Keratinocyte (primary cell): Measurements from ENCODE around the gene DSCAM. TPM values are rescaled to one million over a fixed set of nuclear protein-coding genes. Genes with fewer than 3 reads are reported as not detected.

Experiments used
- DNase-seq: peaks from one replicate; pipeline ENCODE4 v3.0.0-alpha.2; 2011; ENCODE audit warnings: low read depth, missing footprints, low spot score
- FAIRE-seq: peaks from 2 replicates; lab custom pipeline; 2011; peaks lifted over from hg19 to GRCh38; lab: Jason Lieb, UNC
- H2AFZ ChIP-seq: 2 replicates; pipeline ENCODE4 v1.6.0; 2012; ENCODE audit warnings: low read length, control low read depth, inconsistent platforms; ENCODE audit not compliant: control insufficient read depth
- H3K27ac ChIP-seq: 2 replicates; pipeline ENCODE4 v1.5.1; 2011; ENCODE audit warnings: low read length; ENCODE audit not compliant: control insufficient read depth, insufficient read depth
- H3K27me3 ChIP-seq: 3 replicates; pipeline ENCODE4 v1.6.0; 2011; ENCODE audit warnings: low read length; ENCODE audit not compliant: control insufficient read depth, insufficient read depth; ENCODE audit errors: extremely low read depth
- H3K36me3 ChIP-seq, 2 experiments: 2 replicates in 1 of 2; 3 replicates in 1 of 2; pipeline ENCODE4 v1.5.1; 2011; ENCODE audit warnings: low read length in 2 of 2, mild to moderate bottlenecking in 1 of 2; ENCODE audit not compliant: control insufficient read depth in 2 of 2, insufficient read depth in 2 of 2; ENCODE audit errors: extremely low read depth in 1 of 2
- H3K4me1 ChIP-seq: 3 replicates; pipeline ENCODE4 v1.5.1; 2011; ENCODE audit warnings: low read length; ENCODE audit not compliant: control insufficient read depth, insufficient read depth; ENCODE audit errors: extremely low read depth
- H3K4me2 ChIP-seq: 3 replicates; pipeline ENCODE4 v1.6.0; 2011; ENCODE audit warnings: low read depth, low read length; ENCODE audit not compliant: control insufficient read depth, insufficient read depth; ENCODE audit errors: extremely low read depth
- H3K4me3 ChIP-seq, 3 experiments: fragments of 200-600 bp in 1 of 3; sonication (generic) in 1 of 3; 2 replicates in 2 of 3; 3 replicates in 1 of 3; pipeline ENCODE4 v1.5.1; 2011 to 2016; ENCODE audit warnings: low read length in 3 of 3, mild to moderate bottlenecking in 3 of 3, control low read depth in 2 of 3, inconsistent platforms in 1 of 3, low read depth in 1 of 3, mixed read lengths in 1 of 3, mixed run types in 1 of 3, moderate library complexity in 1 of 3; ENCODE audit not compliant: control insufficient read depth in 2 of 3, insufficient read depth in 2 of 3; ENCODE audit errors: extremely low read depth in 1 of 3
- H3K79me2 ChIP-seq: 2 replicates; pipeline ENCODE4 v1.6.0; 2012; ENCODE audit warnings: low read length; ENCODE audit not compliant: control insufficient read depth, insufficient read depth
- H3K9ac ChIP-seq: 3 replicates; pipeline ENCODE4 v1.6.0; 2011; ENCODE audit warnings: low read length; ENCODE audit not compliant: control insufficient read depth, insufficient read depth; ENCODE audit errors: extremely low read depth
- H3K9me1 ChIP-seq: 3 replicates; pipeline ENCODE4 v1.6.0; 2011; ENCODE audit warnings: low read length; ENCODE audit not compliant: control insufficient read depth, insufficient read depth; ENCODE audit errors: extremely low read depth
- H3K9me3 ChIP-seq: 2 replicates; pipeline ENCODE4 v1.5.1; 2012; ENCODE audit warnings: low read depth, low read length; ENCODE audit not compliant: control insufficient read depth
- H4K20me1 ChIP-seq: 3 replicates; pipeline ENCODE4 v1.6.0; 2011; ENCODE audit warnings: low read length; ENCODE audit not compliant: control insufficient read depth, insufficient read depth; ENCODE audit errors: extremely low read depth
- CTCF ChIP-seq, 3 experiments: IDR thresholded peaks in 1 of 3; conservative IDR thresholded peaks in 1 of 3; optimal IDR thresholded peaks in 1 of 3; 2 replicates in 2 of 3; 3 replicates in 1 of 3; pipeline versions ENCODE3 to v1.5.1; 2011; ENCODE audit warnings: low read length in 3 of 3, mild to moderate bottlenecking in 3 of 3, moderate library complexity in 2 of 3, control low read depth in 1 of 3, inconsistent platforms in 1 of 3; ENCODE audit not compliant: insufficient read depth in 2 of 3; ENCODE audit errors: extremely low read depth in 1 of 3
- EZH2 ChIP-seq: IDR thresholded peaks from one replicate; pipeline ENCODE4 v1.6.1; 2012; ENCODE audit warnings: inconsistent platforms, mild to moderate bottlenecking, low read length, moderate library complexity
- dilution Hi-C: fragments of 300-500 bp; cut with MboI; formaldehyde crosslinking; loops from one replicate; pipeline ENCODE4 v1.7.0; 2020; ENCODE audit warnings: low sequenced_read_pairs; ENCODE audit not compliant: extremely low pct_ligation_motif_present
- polyA plus RNA-seq, 5 experiments: library from polyadenylated mRNA; depleted of rRNA in 3 of 5; stranded (reverse) in 3 of 5; stranded (forward) in 1 of 5; unstranded in 1 of 5; fragments of >200 nt; gene quantifications; 1 replicate in 1 of 5; 2 replicates in 3 of 5; 3 replicates in 1 of 5; pipeline versions ENCODE4 v1.2.1 to v1.2.3, GENCODE V29; 2011 to 2012; ENCODE audit warnings: missing spikeins in 2 of 5, low read depth in 1 of 5, low replicate concordance in 1 of 5

DSCAM gene
- polyA plus RNA-seq, 1 donor (not counting 4 experiments of a cell fraction or from before 2014, with no cell fraction given) = 2.1 TPM

GRCh38 chr21:40340357-40340756 lies 506.6 kb downstream of the DSCAM start:
- no peak overlapping the region for H2AFZ ChIP-seq
- H3K4me2 ChIP-seq = no peak overlapping the region
- no peak for FAIRE-seq
- no peaks in the 10 kb centered on the region for H3K9me1 ChIP-seq
- dilution Hi-C loops = no loop called here
- no peak for DNase-seq
- no peaks in the 10 kb centered on the region for H3K79me2 ChIP-seq
- H4K20me1 ChIP-seq = no peaks in the 10 kb centered on the region
- H3K27me3 ChIP-seq = no peaks in the 10 kb centered on the region
- H3K36me3 ChIP-seq = peaks cover 0 to 1% of the 10 kb centered on the region in 2 experiments
- no peaks in the 10 kb centered on the region for H3K9me3 ChIP-seq
- H3K9ac ChIP-seq = no peak overlapping the region
- no peak for TF ChIP-seq CTCF (optimal IDR thresholded peaks at IDR 0.05 in 1 of 3, IDR thresholded peaks at IDR 0.05 in 1 of 3, conservative IDR thresholded peaks at IDR 0.05 in 1 of 3; ENCODE audit: extremely low read depth in 1 of 3, insufficient read depth in 2 of 3, low read length in 3 of 3)
- TF ChIP-seq EZH2 = no peak
- H3K4me1 ChIP-seq = no peaks in the 10 kb centered on the region
- no peak overlapping the region for H3K4me3 ChIP-seq
- H3K27ac ChIP-seq = no peak overlapping the region

GRCh38 chr21:40339050-40339449 lies 507.9 kb downstream of the DSCAM start:
- no peak overlapping the region for H3K27ac ChIP-seq
- no peaks in the 10 kb centered on the region for H3K4me1 ChIP-seq
- no peaks in the 10 kb centered on the region for H3K9me3 ChIP-seq
- H3K9ac ChIP-seq = no peak overlapping the region
- FAIRE-seq (no peak), DNase-seq (no peak)
- H3K4me2 ChIP-seq = no peak overlapping the region
- no peaks in the 10 kb centered on the region for H4K20me1 ChIP-seq
- H3K79me2 ChIP-seq = no peaks in the 10 kb centered on the region
- H2AFZ ChIP-seq = no peak overlapping the region
- dilution Hi-C loops = no loop called here
- no peak overlapping the region for H3K4me3 ChIP-seq
- no peaks in the 10 kb centered on the region for H3K9me1 ChIP-seq
- no peak for TF ChIP-seq CTCF (optimal IDR thresholded peaks at IDR 0.05 in 1 of 3, IDR thresholded peaks at IDR 0.05 in 1 of 3, conservative IDR thresholded peaks at IDR 0.05 in 1 of 3; ENCODE audit: extremely low read depth in 1 of 3, insufficient read depth in 2 of 3, low read length in 3 of 3)
- TF ChIP-seq EZH2 = no peak
- H3K36me3 ChIP-seq = peaks cover 0 to 1% of the 10 kb centered on the region in 2 experiments
- no peaks in the 10 kb centered on the region for H3K27me3 ChIP-seq
